DMS 273 (cell line): ENCODE measurements around the gene ACSL4.
A peak's percentile ranks its signal among the peaks of the same experiment; 100 is the strongest.

ENCODE experiments used
- DNase-seq: peaks from one replicate; lab custom pipeline; 2025; ENCODE audit not compliant: unreplicated experiment; lab: John Stamatoyannopoulos, UW

The ACSL4 gene

DNA sequence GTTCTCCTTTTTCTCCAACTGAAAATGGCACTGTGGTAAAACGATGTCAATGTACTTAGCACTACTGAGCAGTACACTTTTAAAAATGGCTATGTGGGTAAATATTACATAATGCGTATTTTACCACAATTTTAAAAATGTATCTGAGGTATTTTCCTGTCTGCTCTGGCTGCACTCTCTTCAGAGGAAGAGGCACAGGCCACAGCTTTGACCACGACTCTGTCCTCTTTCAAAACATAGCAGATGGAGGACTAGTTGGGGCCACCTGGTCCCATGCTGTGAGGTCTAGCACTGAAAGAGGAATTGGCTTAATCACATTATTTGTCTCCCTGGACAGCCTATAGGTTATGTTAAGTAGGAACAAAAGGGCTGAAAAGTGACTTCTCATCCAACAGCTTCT is 113.3 kb downstream of the ACSL4 start:
- no peak for DNase-seq

- DNase-seq: no peak
These were observed 118.1 kb downstream of the ACSL4 start for GRCh38 chrX:109614951-109615350.

DNA sequence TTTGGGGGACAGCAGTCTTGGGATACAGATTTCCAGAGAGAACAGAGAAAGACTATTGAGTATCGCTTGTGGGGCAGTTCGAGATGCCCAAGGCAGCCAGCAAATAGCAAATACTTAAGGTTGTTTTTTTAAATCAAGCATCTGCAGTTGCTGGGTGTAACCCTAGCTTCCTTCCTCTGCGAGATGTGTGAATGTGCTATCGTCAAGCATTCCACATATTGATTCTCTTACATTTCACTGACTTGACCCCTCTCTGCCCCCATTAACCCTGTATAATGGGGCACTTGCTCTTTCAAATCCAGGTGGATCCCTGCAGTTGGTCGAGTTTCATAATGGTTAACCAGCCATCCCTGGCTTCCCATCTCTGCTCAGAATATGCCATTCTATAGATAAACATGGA is 131.6 kb downstream of the ACSL4 start:
- DNase-seq: no peak

DNA sequence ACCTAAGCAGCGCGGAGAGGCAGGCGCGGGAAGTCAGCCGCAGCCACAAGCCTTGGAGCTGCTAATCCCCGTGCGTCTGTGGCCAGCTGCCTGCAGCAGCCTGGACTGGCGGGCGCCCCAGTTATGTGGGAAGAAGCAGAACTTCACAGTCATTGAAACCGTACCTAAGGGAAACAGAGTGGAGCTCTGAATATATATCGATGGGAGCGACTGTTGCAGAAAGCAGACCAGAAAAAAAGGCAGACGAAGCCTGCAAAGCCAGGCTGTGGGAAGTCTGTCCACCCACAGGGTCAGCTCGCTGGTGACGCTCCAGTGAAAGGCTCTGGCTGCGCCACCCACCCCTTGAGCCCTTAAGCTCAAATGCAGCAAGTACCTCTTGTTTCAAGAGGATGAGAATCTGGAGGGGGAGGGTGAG is 132.8 kb downstream of the ACSL4 start:
- peak; percentile 44 for DNase-seq

DNA sequence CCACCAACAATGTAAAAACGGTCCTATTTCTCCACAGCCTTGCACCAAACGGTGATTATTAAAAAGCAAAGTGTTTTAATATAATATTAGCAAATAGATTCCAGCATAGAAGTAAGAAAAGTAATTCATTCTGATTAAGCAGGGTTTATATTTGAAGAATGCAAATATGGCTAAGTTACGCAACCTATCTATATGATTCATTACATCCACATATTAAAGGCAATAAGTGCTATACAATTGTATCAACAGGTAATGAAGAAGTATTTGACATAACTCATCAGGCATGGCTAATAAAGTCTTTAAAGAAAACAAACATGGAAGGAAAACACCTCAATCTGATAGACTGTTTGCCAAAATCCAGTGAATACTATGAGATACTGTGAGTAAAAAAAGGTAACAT is 137.0 kb downstream of the ACSL4 start:
- DNase-seq: no peak
